ENCODE results near the gene RAB5B. TPM values are rescaled to one million over a fixed set of nuclear protein-coding genes. Genes with fewer than 3 reads are reported as not detected.
"Not testable (repeated sequence)": the region's sequence is repeated elsewhere in the genome, so short reads cannot be mapped to it uniquely, and the experiment has no call there.

The RAB5B gene
- total RNA-seq, 3 donors from 2014 or later = 18.5 to 27.5 (median 22.6) TPM

- ATAC-seq (no peak), DNase-seq (no peak)
- Mint-ChIP-seq H3K36me3 (ENCODE audit: insufficient read depth) (peaks cover under 1% of the 10 kb centered on the region), H3K4me3 (peak overlapping the region; percentile 8), H3K27me3 (ENCODE audit: low read depth) (no peaks in the 10 kb centered on the region), H3K4me1 (ENCODE audit: low read depth) (peaks cover 26% of the 10 kb centered on the region), H3K9me3 (no peaks in the 10 kb centered on the region)
Measured at GRCh38 chr12:55965240-55965639, 8.6 kb upstream of the RAB5B start.

- H3K36me3 Mint-ChIP-seq (ENCODE audit: insufficient read depth) = peaks cover 3% of the 10 kb centered on the region
- H3K4me3 Mint-ChIP-seq = peak within 1 kb of the TSS; percentile 97
- H3K27me3 Mint-ChIP-seq (ENCODE audit: low read depth) = no peaks in the 10 kb centered on the region
- no peak for ATAC-seq
- DNase-seq = no peak
- no peaks in the 10 kb centered on the region for H3K9me3 Mint-ChIP-seq
- peaks cover 26% of the 10 kb centered on the region for H3K4me1 Mint-ChIP-seq (ENCODE audit: low read depth)
Measured at GRCh38 chr12:55965941-55966407, 7.9 kb upstream of the RAB5B start, which contains the start of gene PMEL. Gene PMEL, minus strand, starts transcription at chr12:55966042. Its CDS starts 31 bp downstream, at chr12:55966011.

GRCh38 chr12:55966408-55967281, 7.2 kb upstream of the RAB5B start, which contains the start of gene CDK2:
Gene CDK2, plus strand, starts transcription at chr12:55966830. Its CDS starts 179 bp downstream, at chr12:55967009.
- Mint-ChIP-seq H3K4me1 (ENCODE audit: low read depth) (peaks cover 26% of the 10 kb centered on the region), H3K4me3 (peak within 1 kb of the TSS; percentile 97), H3K27me3 (ENCODE audit: low read depth) (no peaks in the 10 kb centered on the region), H3K36me3 (ENCODE audit: insufficient read depth) (peaks cover 3% of the 10 kb centered on the region), H3K9me3 (no peaks in the 10 kb centered on the region)
- DNase-seq (peak; percentile 89), ATAC-seq (peak; percentile 99)

- ATAC-seq = no peak
- no peak for DNase-seq
- Mint-ChIP-seq H3K9me3 (no peaks in the 10 kb centered on the region), H3K27me3 (ENCODE audit: low read depth) (no peaks in the 10 kb centered on the region), H3K4me1 (ENCODE audit: low read depth) (peaks cover 26% of the 10 kb centered on the region), H3K4me3 (no peak overlapping the region), H3K36me3 (ENCODE audit: insufficient read depth) (peaks cover 3% of the 10 kb centered on the region)
Measured at GRCh38 chr12:55969356-55969755, 4.5 kb upstream of the RAB5B start.

- ATAC-seq (no peak), DNase-seq (no peak)
- H3K36me3 Mint-ChIP-seq (ENCODE audit: insufficient read depth) = peaks cover 3% of the 10 kb centered on the region
- no peak overlapping the region for H3K4me3 Mint-ChIP-seq
- no peaks in the 10 kb centered on the region for H3K9me3 Mint-ChIP-seq
- H3K4me1 Mint-ChIP-seq (ENCODE audit: low read depth) = peaks cover 24% of the 10 kb centered on the region
- H3K27me3 Mint-ChIP-seq (ENCODE audit: low read depth) = no peaks in the 10 kb centered on the region
Measured at GRCh38 chr12:55970775-55971174, 3.1 kb upstream of the RAB5B start.

- no peaks in the 10 kb centered on the region for H3K27me3 Mint-ChIP-seq (ENCODE audit: low read depth)
- no peak overlapping the region for H3K4me3 Mint-ChIP-seq
- H3K9me3 Mint-ChIP-seq = no peaks in the 10 kb centered on the region
- no peak for ATAC-seq
- H3K4me1 Mint-ChIP-seq (ENCODE audit: low read depth) = peaks cover 21% of the 10 kb centered on the region
- no peak for DNase-seq
- H3K36me3 Mint-ChIP-seq (ENCODE audit: insufficient read depth) = peaks cover 3% of the 10 kb centered on the region
Measured at GRCh38 chr12:55972042-55972441, 1.8 kb upstream of the RAB5B start.

GRCh38 chr12:55972456-55972855, 1.4 kb upstream of the RAB5B start:
- ATAC-seq = no peak
- H3K4me3 Mint-ChIP-seq = no peak overlapping the region
- no peaks in the 10 kb centered on the region for H3K27me3 Mint-ChIP-seq (ENCODE audit: low read depth)

GRCh38 chr12:55972911-55973598, 823 bp upstream of the RAB5B start:
- H3K4me3 Mint-ChIP-seq = no peak overlapping the region
- H3K36me3 Mint-ChIP-seq (ENCODE audit: insufficient read depth) = peaks cover 3% of the 10 kb centered on the region
- no peaks in the 10 kb centered on the region for H3K27me3 Mint-ChIP-seq (ENCODE audit: low read depth)
- H3K9me3 Mint-ChIP-seq = no peaks in the 10 kb centered on the region
- no peak for ATAC-seq
- H3K4me1 Mint-ChIP-seq (ENCODE audit: low read depth) = peaks cover 21% of the 10 kb centered on the region
- no peak for DNase-seq

More at GRCh38 chr12:55972456-55972855, 1.4 kb upstream of the RAB5B start:
- H3K36me3 Mint-ChIP-seq (ENCODE audit: insufficient read depth) = peaks cover 3% of the 10 kb centered on the region
- peaks cover 23% of the 10 kb centered on the region for H3K4me1 Mint-ChIP-seq (ENCODE audit: low read depth)
- no peak for DNase-seq
- no peaks in the 10 kb centered on the region for H3K9me3 Mint-ChIP-seq

- peak; percentile 25 to 26 for ATAC-seq
- Mint-ChIP-seq H3K9me3 (no peaks in the 10 kb centered on the region), H3K4me1 (ENCODE audit: low read depth) (peaks cover 19% of the 10 kb centered on the region), H3K36me3 (ENCODE audit: insufficient read depth) (peaks cover 8% of the 10 kb centered on the region), H3K4me3 (no peak overlapping the region), H3K27me3 (ENCODE audit: low read depth) (no peaks in the 10 kb centered on the region)
- DNase-seq = peak; percentile 15
Measured at GRCh38 chr12:55974308-55974730, 441 bp downstream of the RAB5B start.

GRCh38 chr12:55978393-55978792, 4.5 kb downstream of the RAB5B start:
- no peaks in the 10 kb centered on the region for H3K27me3 Mint-ChIP-seq (ENCODE audit: low read depth)
- ATAC-seq (no peak), DNase-seq (no peak)
- no peaks in the 10 kb centered on the region for H3K9me3 Mint-ChIP-seq
- peaks cover 14% of the 10 kb centered on the region for H3K36me3 Mint-ChIP-seq (ENCODE audit: insufficient read depth)
- H3K4me1 Mint-ChIP-seq (ENCODE audit: low read depth) = peaks cover 25% of the 10 kb centered on the region
- no peak overlapping the region for H3K4me3 Mint-ChIP-seq

- Mint-ChIP-seq H3K4me1 (ENCODE audit: low read depth) (peaks cover 25% of the 10 kb centered on the region), H3K9me3 (no peaks in the 10 kb centered on the region), H3K27me3 (ENCODE audit: low read depth) (no peaks in the 10 kb centered on the region), H3K36me3 (ENCODE audit: insufficient read depth) (peaks cover 16% of the 10 kb centered on the region), H3K4me3 (no peak overlapping the region)
- ATAC-seq = no peak
- DNase-seq = no peak
Measured at GRCh38 chr12:55979069-55979468, 5.2 kb downstream of the RAB5B start.

GRCh38 chr12:55981882-55982281, 8.0 kb downstream of the RAB5B start:
- Mint-ChIP-seq H3K4me1 (ENCODE audit: low read depth) (peaks cover 16% of the 10 kb centered on the region), H3K36me3 (ENCODE audit: insufficient read depth) (peaks cover 16% of the 10 kb centered on the region)
- not testable (repeated sequence) for DNase-seq; ATAC-seq; H3K4me3 Mint-ChIP-seq; H3K27me3 Mint-ChIP-seq (ENCODE audit: low read depth); H3K9me3 Mint-ChIP-seq

- Mint-ChIP-seq H3K4me1 (ENCODE audit: low read depth) (peaks cover 12% of the 10 kb centered on the region), H3K9me3 (no peaks in the 10 kb centered on the region), H3K4me3 (no peak overlapping the region), H3K27me3 (ENCODE audit: low read depth) (no peaks in the 10 kb centered on the region), H3K36me3 (ENCODE audit: insufficient read depth) (peaks cover 16% of the 10 kb centered on the region)
- DNase-seq = no peak
- no peak for ATAC-seq
Measured at GRCh38 chr12:55982319-55982936, 8.6 kb downstream of the RAB5B start.

GRCh38 chr12:55983232-55983842, 9.5 kb downstream of the RAB5B start:
- H3K4me3 Mint-ChIP-seq = no peak overlapping the region
- DNase-seq (no peak), ATAC-seq (no peak)
- H3K27me3 Mint-ChIP-seq (ENCODE audit: low read depth) = no peaks in the 10 kb centered on the region
- H3K9me3 Mint-ChIP-seq = no peaks in the 10 kb centered on the region
- peaks cover 16% of the 10 kb centered on the region for H3K36me3 Mint-ChIP-seq (ENCODE audit: insufficient read depth)
- peaks cover 8% of the 10 kb centered on the region for H3K4me1 Mint-ChIP-seq (ENCODE audit: low read depth)

All from activated T-cell treated with anti-CD3 and anti-CD28 coated beads, Interleukin-2, amount 50 U/mL, for 4 hours (primary cell).